ENCODE data around the gene PHKA2. TPM values are rescaled to one million over a fixed set of nuclear protein-coding genes. Genes with fewer than 3 reads are reported as not detected.

Gene PHKA2
- total and polyA plus RNA-seq, 2 of the 4 experiments (the other 2 are of a cell fraction) = 10.0 to 21.5 TPM

DNA sequence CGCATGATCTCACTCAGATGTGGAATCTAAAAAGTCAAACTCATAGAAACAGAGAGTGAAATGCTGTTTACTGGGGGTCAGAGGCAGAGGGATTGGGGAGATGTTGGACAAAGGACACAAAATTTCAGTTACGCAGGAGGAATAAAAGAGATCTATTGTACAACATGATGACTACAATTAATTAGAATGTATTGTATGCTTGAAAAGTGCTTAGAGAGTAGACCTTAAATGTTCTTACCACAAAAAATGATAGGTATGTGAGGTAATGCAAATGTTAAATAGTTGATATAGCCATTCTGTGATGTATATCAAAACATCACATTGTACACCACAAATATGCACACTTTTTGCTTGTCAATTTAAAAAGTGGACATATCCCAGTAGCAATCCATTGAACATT, 36.1 kb upstream of the PHKA2 start:
- Histone ChIP-seq H4K91ac (ENCODE audit: insufficient read depth, low read depth, low read length) (no peak overlapping the region), H3K4ac (ENCODE audit: low read depth, low read length) (no peak overlapping the region), H3K36me3 (ENCODE audit: control insufficient read depth, insufficient read depth, low read length) (no peaks in the 10 kb centered on the region), H3K14ac (replicated peaks; ENCODE audit: low read depth, low read length) (no peak overlapping the region), H3K79me1 (ENCODE audit: low read depth in 1 of 2, low read length in 2 of 2) (no peaks in the 10 kb centered on the region), H4K5ac (ENCODE audit: low read depth, low read length) (no peak overlapping the region), H2AFZ (replicated peaks; ENCODE audit: low read length, poor library complexity) (no peak overlapping the region), H2BK15ac (ENCODE audit: low read depth, low read length) (no peak overlapping the region), H2BK120ac (ENCODE audit: low read depth, low read length) (no peak overlapping the region), H3K56ac (ENCODE audit: extremely low read depth, insufficient read depth, low read length) (no peak overlapping the region), H2BK5ac (ENCODE audit: low read depth, low read length, poor library complexity, severe bottlenecking) (no peak overlapping the region), H3K27me3 (ENCODE audit: control insufficient read depth, insufficient read depth, low read length) (no peaks in the 10 kb centered on the region), H3K18ac (ENCODE audit: low read depth, low read length) (no peak overlapping the region), H4K20me1 (ENCODE audit: insufficient read depth, low read length) (no peaks in the 10 kb centered on the region), H3K4me2 (ENCODE audit: low read depth, low read length) (no peak overlapping the region), H3K9ac (ENCODE audit: low read depth, low read length) (no peak overlapping the region), H4K8ac (ENCODE audit: low read depth in 2 of 2, low read length in 2 of 2) (no peak overlapping the region), H2AK9ac (replicated peaks; ENCODE audit: low read depth, low read length, poor library complexity) (no peak overlapping the region), H3K4me1 (ENCODE audit: control insufficient read depth, insufficient read depth, low read length) (no peaks in the 10 kb centered on the region), H3K23ac (ENCODE audit: low read depth, low read length) (no peak overlapping the region), H2BK20ac (ENCODE audit: low read depth, low read length) (no peak overlapping the region), H2AK5ac (ENCODE audit: low read depth, low read length) (no peak overlapping the region), H3K27ac (ENCODE audit: insufficient read depth, low read length) (no peak overlapping the region), H3K9me1 (ENCODE audit: insufficient read depth, low read length) (no peaks in the 10 kb centered on the region), H3K9me3 (ENCODE audit: control insufficient read depth, insufficient read depth, low read length) (no peaks in the 10 kb centered on the region), H3K4me3 (ENCODE audit: insufficient read depth, low read depth, low read length) (no peak overlapping the region)
- no CpG with 5 or more reads among the region's 2 CpGs for WGBS, 2 experiments (ENCODE audit: extremely low coverage in 2 of 2, insufficient read length in 1 of 2)
- POLR2A ChIA-PET (ENCODE audit: unreplicated experiment) = no interaction called here
- TF ChIP-seq BHLHE40 (IDR thresholded peaks at IDR 0.05; ENCODE audit: low read depth, low read length) (no peak), SMC3 (IDR thresholded peaks at IDR 0.05; ENCODE audit: low read depth, low read length) (no peak), RAD21 (IDR thresholded peaks at IDR 0.05; ENCODE audit: low read length) (no peak), NFE2L2 (IDR thresholded peaks at IDR 0.05; ENCODE audit: low read depth, low read length) (no peak), FOS (IDR thresholded peaks at IDR 0.05; ENCODE audit: low read depth, low read length) (no peak), MAZ (IDR thresholded peaks at IDR 0.05; ENCODE audit: borderline replicate concordance, low read depth, low read length) (no peak), CEBPB (IDR thresholded peaks at IDR 0.05; ENCODE audit: low read depth, low read length) (no peak), USF2 (IDR thresholded peaks at IDR 0.05; ENCODE audit: low read depth, low read length) (no peak), CHD1 (IDR thresholded peaks at IDR 0.05; ENCODE audit: low read depth, low read length) (no peak)
- in situ Hi-C loops (cut with MboI; ENCODE audit: low sequenced_read_pairs) (no loop called here), dilution Hi-C loops (cut with HindIII; ENCODE audit: low sequenced_read_pairs, unreplicated experiment) (no loop called here), intact Hi-C loops (cut with micrococcal nuclease) (loop anchor here (5.0 kb wide), 1 partner anchor 312 kb away; no protein-coding TSS in a partner anchor)
- ATAC-seq (ENCODE audit: low read depth) (no peak), DNase-seq (peak; percentile 9)
- CTCF ChIA-PET = no interaction called here
- no TSS peak for BruUV-seq (replicated peaks)
